A673 (cell line): Measurements from ENCODE around the gene KRTAP4-5.

Source experiments
- EZH2 ChIP-seq: fragments of 200-600 bp; sonication (generic); IDR thresholded peaks from 2 replicates; pipeline ENCODE4 v1.6.1; 2017; ENCODE audit warnings: borderline replicate concordance, low read depth, mild to moderate bottlenecking, mixed read lengths, antibody characterized with exemption, low read length; ENCODE audit not compliant: poor library complexity, severe bottlenecking
- TF ChIP-seq, protein P1 (sequence below): fragments of 300-800, 200-600 bp; sonication (generic); conservative IDR thresholded peaks from 2 replicates; pipeline ENCODE4 v1.5.1; 2017; ENCODE audit warnings: low read depth, mild to moderate bottlenecking, antibody characterized with exemption, low read length, moderate library complexity, mixed read lengths

DNA sequence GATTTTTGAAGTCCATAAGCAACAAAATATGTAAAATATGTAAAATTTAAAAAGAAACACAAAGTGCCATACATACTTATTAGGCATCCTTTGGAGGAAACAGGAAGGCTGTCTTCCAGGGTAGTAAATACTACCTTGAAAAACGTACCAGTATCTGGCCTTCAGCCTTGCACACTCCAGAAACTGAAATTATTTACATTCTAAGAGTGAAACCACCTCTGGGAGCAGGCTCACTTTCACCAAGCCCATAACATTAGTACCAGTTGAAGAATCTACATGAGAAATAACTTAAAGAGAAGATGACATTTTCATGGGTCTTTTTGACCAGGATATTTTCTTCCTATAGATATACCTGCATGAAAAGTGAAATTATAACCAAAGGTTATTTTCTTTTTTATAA lies 46.4 kb upstream of the KRTAP4-5 start:
- TF ChIP-seq, protein P1, sequence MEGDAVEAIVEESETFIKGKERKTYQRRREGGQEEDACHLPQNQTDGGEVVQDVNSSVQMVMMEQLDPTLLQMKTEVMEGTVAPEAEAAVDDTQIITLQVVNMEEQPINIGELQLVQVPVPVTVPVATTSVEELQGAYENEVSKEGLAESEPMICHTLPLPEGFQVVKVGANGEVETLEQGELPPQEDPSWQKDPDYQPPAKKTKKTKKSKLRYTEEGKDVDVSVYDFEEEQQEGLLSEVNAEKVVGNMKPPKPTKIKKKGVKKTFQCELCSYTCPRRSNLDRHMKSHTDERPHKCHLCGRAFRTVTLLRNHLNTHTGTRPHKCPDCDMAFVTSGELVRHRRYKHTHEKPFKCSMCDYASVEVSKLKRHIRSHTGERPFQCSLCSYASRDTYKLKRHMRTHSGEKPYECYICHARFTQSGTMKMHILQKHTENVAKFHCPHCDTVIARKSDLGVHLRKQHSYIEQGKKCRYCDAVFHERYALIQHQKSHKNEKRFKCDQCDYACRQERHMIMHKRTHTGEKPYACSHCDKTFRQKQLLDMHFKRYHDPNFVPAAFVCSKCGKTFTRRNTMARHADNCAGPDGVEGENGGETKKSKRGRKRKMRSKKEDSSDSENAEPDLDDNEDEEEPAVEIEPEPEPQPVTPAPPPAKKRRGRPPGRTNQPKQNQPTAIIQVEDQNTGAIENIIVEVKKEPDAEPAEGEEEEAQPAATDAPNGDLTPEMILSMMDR, result no peak
- TF ChIP-seq EZH2, result no peak
